Ectodermal cell (in vitro differentiated cells): ENCODE measurements around the gene RALGAPA2.

Source experiments
- H3K27ac ChIP-seq: 2 replicates; pipeline ENCODE4 v1.7.0; 2013; ENCODE audit warnings: mild to moderate bottlenecking, low read depth, low read length; ENCODE audit not compliant: insufficient read depth, poor library complexity, severe bottlenecking
- H3K27me3 ChIP-seq: 2 replicates; pipeline ENCODE4 v1.7.0; 2013; ENCODE audit warnings: mild to moderate bottlenecking, low read length; ENCODE audit not compliant: insufficient read depth, control insufficient read depth, poor library complexity, severe bottlenecking
- H3K36me3 ChIP-seq: one replicate; pipeline ENCODE4 v1.7.0; 2013; ENCODE audit warnings: low read length; ENCODE audit not compliant: control insufficient read depth, insufficient read depth
- H3K4me1 ChIP-seq: one replicate; pipeline ENCODE4 v1.7.0; 2013; ENCODE audit warnings: low read length; ENCODE audit not compliant: control insufficient read depth, insufficient read depth
- H3K4me3 ChIP-seq: 2 replicates; pipeline ENCODE4 v1.7.0; 2013; ENCODE audit warnings: low read depth, low read length, control low read depth; ENCODE audit not compliant: insufficient read depth
- H3K9me3 ChIP-seq: 2 replicates; pipeline ENCODE4 v1.7.0; 2013; ENCODE audit warnings: mild to moderate bottlenecking, low read length, moderate library complexity; ENCODE audit not compliant: control insufficient read depth
- WGBS, 2 experiments: methylation state at CpG; one replicate each; pipeline ENCODE4 v1.1.7; 2013; ENCODE audit warnings: missing lambda C conversion rate in 2 of 2; 5-methylcytosine and 5-hydroxymethylcytosine counted together

Gene RALGAPA2

GRCh38 chr20:20721489-20721888, 9.0 kb upstream of the RALGAPA2 start:
- Histone ChIP-seq H3K27me3 (no peaks in the 10 kb centered on the region), H3K4me1 (no peaks in the 10 kb centered on the region), H3K36me3 (no peaks in the 10 kb centered on the region), H3K4me3 (no peak overlapping the region), H3K9me3 (no peaks in the 10 kb centered on the region), H3K27ac (no peak overlapping the region)
- 81 to 87% methylated on average over 4 of the region's 4 CpGs for WGBS, 2 experiments

DNA sequence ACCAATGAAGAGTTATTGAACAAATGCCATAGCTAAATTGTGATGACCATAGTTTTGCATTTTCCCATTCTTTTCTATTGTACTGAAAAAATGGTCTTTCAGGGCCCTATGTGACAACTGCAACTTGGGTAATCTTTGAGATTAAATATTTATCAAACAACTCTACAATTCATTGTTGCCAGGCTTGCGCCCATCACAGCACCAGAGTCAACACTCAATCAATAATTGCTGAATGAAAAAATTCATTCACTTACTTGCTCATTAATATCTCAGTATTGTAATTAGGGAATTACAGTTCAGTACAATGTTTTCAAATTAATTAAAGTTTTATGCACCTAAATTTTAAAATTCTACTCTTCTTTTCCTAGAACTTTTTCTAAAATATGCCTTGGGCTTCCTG, 7.7 kb upstream of the RALGAPA2 start:
- Histone ChIP-seq H3K36me3 (no peaks in the 10 kb centered on the region), H3K4me3 (no peak overlapping the region), H3K4me1 (no peaks in the 10 kb centered on the region), H3K27me3 (no peaks in the 10 kb centered on the region), H3K27ac (no peak overlapping the region), H3K9me3 (no peaks in the 10 kb centered on the region)
- WGBS, 2 experiments, result 82 to 100% methylated on average over 1 of the region's 1 CpG

DNA sequence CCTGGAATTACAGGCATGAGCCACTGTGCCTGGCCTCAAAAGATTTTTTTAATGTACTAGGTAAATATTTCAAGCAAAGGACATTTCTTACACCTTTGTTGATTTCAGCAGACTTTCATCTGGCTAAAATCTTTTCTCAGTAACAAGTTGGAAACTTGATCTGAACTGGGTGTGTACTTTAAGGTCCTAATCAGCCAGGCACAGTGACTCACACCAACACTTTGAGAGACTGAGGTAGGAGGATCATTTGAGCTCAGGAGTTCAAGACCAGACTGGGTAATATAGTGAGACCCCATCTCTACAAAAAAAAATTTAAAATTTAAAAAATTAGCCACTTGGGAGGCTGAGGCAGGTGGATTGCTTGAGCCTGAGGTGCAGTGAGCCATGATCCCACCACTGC, 7.0 kb upstream of the RALGAPA2 start:
- H3K36me3 ChIP-seq, result no peaks in the 10 kb centered on the region
- H3K4me1 ChIP-seq, result no peaks in the 10 kb centered on the region
- no peak overlapping the region for H3K27ac ChIP-seq
- no peaks in the 10 kb centered on the region for H3K9me3 ChIP-seq
- H3K4me3 ChIP-seq, result no peak overlapping the region
- H3K27me3 ChIP-seq, result no peaks in the 10 kb centered on the region

GRCh38 chr20:20713244-20713765, 861 bp upstream of the RALGAPA2 start:
- no peak overlapping the region for H3K27ac ChIP-seq
- H3K36me3 ChIP-seq, result no peaks in the 10 kb centered on the region
- H3K27me3 ChIP-seq, result no peaks in the 10 kb centered on the region
- peaks cover 4% of the 10 kb centered on the region for H3K4me1 ChIP-seq
- H3K4me3 ChIP-seq, result peak overlapping the region; percentile 90
- H3K9me3 ChIP-seq, result no peaks in the 10 kb centered on the region
- 69 to 70% methylated on average over 15 of the region's 15 CpGs for WGBS, 2 experiments

DNA sequence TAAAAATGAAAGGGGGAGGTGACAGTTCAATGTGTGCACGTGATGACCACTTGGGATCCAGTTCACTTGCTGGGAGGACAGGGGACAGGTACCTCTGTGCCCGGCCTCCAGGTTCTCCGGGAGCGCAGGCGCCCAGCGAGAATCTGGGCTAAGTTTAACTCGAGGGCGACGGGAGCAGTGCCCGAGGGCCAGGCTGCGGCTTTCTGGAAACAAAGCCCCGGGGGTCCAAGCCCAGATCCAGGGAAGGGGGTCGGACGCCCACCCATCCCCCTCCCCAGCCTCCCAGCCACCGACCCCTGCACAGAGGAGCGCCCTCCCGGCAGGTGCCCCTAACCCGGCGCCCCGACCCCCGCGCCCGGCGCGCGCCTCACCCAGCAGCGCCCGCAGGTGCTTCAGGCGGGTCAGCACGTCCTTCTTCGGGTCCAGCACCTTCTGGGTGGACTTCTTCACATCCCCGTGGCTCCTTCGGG, 405 bp downstream of the RALGAPA2 start:
- 0% methylated on average over 33 of the region's 33 CpGs for WGBS, 2 experiments
- no peak overlapping the region for H3K27ac ChIP-seq

DNA sequence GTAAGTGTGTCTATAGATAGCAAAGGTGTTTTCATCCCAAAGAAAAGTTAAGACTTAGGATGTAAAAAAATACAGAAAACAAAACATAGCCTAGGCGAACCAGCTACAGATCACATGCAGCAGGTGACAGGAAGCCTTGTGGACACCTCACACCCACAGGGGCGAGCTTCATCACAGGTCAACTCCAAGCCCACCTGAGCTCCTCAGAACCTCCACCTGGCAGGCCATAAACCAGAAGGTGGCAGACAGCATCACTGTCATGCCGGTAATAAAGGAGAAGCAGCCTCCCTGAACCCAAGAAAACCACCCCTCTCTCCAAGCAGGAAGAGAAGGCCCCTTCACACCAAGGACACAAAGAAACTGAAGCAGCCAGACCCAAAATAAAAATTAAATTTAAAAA, 1.0 kb downstream of the RALGAPA2 start:
- Histone ChIP-seq H3K4me1 (peaks cover 4% of the 10 kb centered on the region), H3K36me3 (no peaks in the 10 kb centered on the region), H3K27me3 (no peaks in the 10 kb centered on the region), H3K9me3 (no peaks in the 10 kb centered on the region), H3K27ac (no peak overlapping the region), H3K4me3 (peak overlapping the region; percentile 90)
- 61 to 66% methylated on average over 3 of the region's 3 CpGs for WGBS, 2 experiments

More for the DNA sequence above, 405 bp downstream of the RALGAPA2 start:
- Histone ChIP-seq H3K36me3 (no peaks in the 10 kb centered on the region), H3K9me3 (no peaks in the 10 kb centered on the region), H3K27me3 (no peaks in the 10 kb centered on the region), H3K4me3 (peak overlapping the region; percentile 90), H3K4me1 (peaks cover 4% of the 10 kb centered on the region)

DNA sequence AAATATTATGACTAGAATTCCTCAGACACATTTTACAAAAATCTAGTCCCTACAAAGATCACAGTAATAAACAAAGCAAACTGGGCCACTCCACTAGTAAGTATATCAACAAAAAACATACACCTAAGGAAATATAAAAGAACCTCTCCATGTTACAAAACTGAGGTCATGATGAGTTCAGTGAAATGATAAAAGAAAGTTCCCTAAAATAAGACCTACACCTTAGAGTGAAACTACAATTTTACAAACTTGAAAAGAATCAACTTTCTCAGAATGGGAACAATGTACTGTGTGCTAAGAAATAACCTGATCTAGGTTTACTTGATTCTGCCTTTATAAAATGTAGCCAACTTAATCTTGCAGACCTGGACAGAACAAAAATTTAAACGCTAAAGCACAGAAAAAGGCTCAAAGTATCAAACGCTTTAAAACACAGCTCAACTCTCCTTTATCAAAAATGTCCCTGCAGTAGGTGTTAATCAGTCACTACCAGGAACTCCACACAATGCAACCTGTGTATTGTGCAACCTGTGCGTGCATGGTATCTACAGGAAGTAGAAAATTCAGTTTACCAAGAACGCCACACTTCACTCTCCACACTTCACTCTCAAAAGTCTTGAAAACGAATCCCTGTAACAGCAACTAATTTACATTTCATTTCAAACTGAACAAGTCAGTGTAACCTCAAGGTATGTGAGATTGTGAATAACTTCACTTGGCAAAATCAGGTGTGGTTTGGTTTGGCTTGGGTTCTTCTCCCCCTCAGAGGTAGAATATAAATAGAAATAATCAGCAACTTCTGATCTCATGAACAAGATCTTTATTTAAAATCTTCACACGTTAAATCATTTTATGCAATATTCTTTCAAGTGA, 1.8 kb downstream of the RALGAPA2 start:
- WGBS, 2 experiments, result 90 to 91% methylated on average over 6 of the region's 6 CpGs
- Histone ChIP-seq H3K4me3 (peak overlapping the region; percentile 12), H3K9me3 (no peaks in the 10 kb centered on the region)

GRCh38 chr20:20709887-20710286, 2.6 kb downstream of the RALGAPA2 start:
- WGBS, 2 experiments, result 98 to 99% methylated on average over 3 of the region's 3 CpGs
- Histone ChIP-seq H3K9me3 (no peaks in the 10 kb centered on the region), H3K36me3 (no peaks in the 10 kb centered on the region), H3K27me3 (no peaks in the 10 kb centered on the region), H3K4me1 (peaks cover 4% of the 10 kb centered on the region), H3K4me3 (no peak overlapping the region), H3K27ac (no peak overlapping the region)

More for the DNA sequence above, 1.8 kb downstream of the RALGAPA2 start:
- Histone ChIP-seq H3K4me1 (peaks cover 4% of the 10 kb centered on the region), H3K27ac (no peak overlapping the region), H3K36me3 (no peaks in the 10 kb centered on the region), H3K27me3 (no peaks in the 10 kb centered on the region)

- Histone ChIP-seq H3K27ac (no peak overlapping the region), H3K9me3 (no peaks in the 10 kb centered on the region), H3K36me3 (no peaks in the 10 kb centered on the region), H3K4me3 (no peak overlapping the region), H3K27me3 (no peaks in the 10 kb centered on the region), H3K4me1 (no peaks in the 10 kb centered on the region)
- WGBS, 2 experiments, result 96 to 97% methylated on average over 5 to 6 of the region's 6 CpGs
Observed at GRCh38 chr20:20706285-20706684, 6.2 kb downstream of the RALGAPA2 start.

GRCh38 chr20:20702330-20703245, 9.9 kb downstream of the RALGAPA2 start:
- WGBS, 2 experiments, result 89 to 91% methylated on average over 6 to 7 of the region's 7 CpGs
- Histone ChIP-seq H3K9me3 (no peaks in the 10 kb centered on the region), H3K27me3 (no peaks in the 10 kb centered on the region), H3K27ac (no peak overlapping the region), H3K4me1 (no peaks in the 10 kb centered on the region), H3K4me3 (no peak overlapping the region), H3K36me3 (no peaks in the 10 kb centered on the region)
